ENCODE results near the gene PAX8.

- TF ChIP-seq CTCF (tag by site-specific recombination; IDR thresholded peaks at IDR 0.05) = no peak
- TF ChIP-seq ZNF514 (tag by site-specific recombination; IDR thresholded peaks at IDR 0.05) = no peak
- no peak for TF ChIP-seq REST (tag by site-specific recombination; IDR thresholded peaks at IDR 0.05)
- TF ChIP-seq ZNF426 (tag by site-specific recombination; IDR thresholded peaks at IDR 0.05) = no peak
- TF ChIP-seq ZNF324 (tag by site-specific recombination; IDR thresholded peaks at IDR 0.05) = no peak
- no peak for TF ChIP-seq PBX3 (CRISPR knock-in tag; IDR thresholded peaks at IDR 0.05)
- TF ChIP-seq ZNF335 (tag by site-specific recombination; conservative IDR thresholded peaks at IDR 0.05) = no peak
- TF ChIP-seq ZBTB8A (tag by site-specific recombination; IDR thresholded peaks at IDR 0.05) = no peak
- TF ChIP-seq TCF7L2 (IDR thresholded peaks at IDR 0.05; ENCODE audit: borderline replicate concordance, low read depth, low read length) = no peak
Observed at GRCh38 chr2:113305146-113305545, 26.4 kb upstream of the PAX8 start.
